Measurements from ENCODE around the gene IGFBP6. TPM values are rescaled to one million over a fixed set of nuclear protein-coding genes. Genes with fewer than 3 reads are reported as not detected.

IGFBP6 gene
- total and polyA plus RNA-seq, 12 donors = 27.0 to 182 (median 41.0) TPM

DNA sequence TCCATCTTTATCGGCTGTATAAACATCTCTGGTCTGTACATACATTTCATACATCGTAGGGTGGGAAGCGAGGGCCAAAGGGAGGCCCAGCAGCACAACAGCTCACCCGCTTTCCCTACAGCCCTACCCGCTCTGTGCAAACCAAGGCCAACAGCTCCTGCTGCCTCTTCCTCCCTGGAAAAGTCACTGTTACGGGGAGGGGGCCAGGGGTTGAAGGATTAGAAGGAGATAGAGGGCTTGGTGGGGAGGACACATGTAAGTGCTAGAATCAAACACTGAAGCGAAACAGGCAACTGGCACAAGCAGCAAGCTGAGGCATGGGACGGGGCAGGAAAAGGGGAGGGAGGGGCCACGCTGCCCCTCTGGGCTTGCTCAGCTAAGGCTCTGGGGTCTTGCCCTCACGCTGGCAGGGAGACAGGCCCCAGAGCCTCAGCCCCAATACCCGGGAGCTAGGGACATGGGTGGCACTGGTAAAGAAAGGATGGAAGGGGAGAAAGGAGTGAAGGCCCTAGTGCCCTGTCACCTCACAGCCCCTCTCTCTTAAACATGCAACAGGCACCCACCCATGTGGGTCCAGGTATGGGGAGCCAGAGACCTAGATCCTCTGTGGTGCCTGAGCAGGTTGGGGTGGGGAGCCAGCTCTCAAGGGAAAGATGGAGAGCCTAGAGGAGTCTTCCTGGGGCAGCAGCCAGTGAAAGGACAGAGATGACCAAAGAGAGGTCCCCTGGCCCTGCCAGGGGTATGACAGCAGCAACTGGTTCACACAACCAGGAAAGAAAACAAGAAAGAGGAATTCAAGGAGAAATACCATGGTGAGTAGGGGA, 32.6 kb upstream of the IGFBP6 start:
- peak in 1 of 2 donors; percentile 14 for DNase-seq
- intact Hi-C loops (cut with DNase I) = loop anchor here (1.0 to 10.0 kb wide), 8 partner anchors 7 to 132 kb away; partner anchors contain the start of genes SOAT2 (in 2 of the 10) and IGFBP6 (in 1 of the 10)
- peak in 4 of 8 donors; percentile 0 to 1 (median 0) for ATAC-seq
- 62 to 76% methylated on average over 11 of the region's 11 CpGs for WGBS, 2 donors
- H3K36me3 ChIP-seq = peaks cover 0 to 98% (median 42%) of the 10 kb centered on the region in 9 donors
- H3K27me3 ChIP-seq = no peaks in the 10 kb centered on the region
- TF ChIP-seq, protein P1, sequence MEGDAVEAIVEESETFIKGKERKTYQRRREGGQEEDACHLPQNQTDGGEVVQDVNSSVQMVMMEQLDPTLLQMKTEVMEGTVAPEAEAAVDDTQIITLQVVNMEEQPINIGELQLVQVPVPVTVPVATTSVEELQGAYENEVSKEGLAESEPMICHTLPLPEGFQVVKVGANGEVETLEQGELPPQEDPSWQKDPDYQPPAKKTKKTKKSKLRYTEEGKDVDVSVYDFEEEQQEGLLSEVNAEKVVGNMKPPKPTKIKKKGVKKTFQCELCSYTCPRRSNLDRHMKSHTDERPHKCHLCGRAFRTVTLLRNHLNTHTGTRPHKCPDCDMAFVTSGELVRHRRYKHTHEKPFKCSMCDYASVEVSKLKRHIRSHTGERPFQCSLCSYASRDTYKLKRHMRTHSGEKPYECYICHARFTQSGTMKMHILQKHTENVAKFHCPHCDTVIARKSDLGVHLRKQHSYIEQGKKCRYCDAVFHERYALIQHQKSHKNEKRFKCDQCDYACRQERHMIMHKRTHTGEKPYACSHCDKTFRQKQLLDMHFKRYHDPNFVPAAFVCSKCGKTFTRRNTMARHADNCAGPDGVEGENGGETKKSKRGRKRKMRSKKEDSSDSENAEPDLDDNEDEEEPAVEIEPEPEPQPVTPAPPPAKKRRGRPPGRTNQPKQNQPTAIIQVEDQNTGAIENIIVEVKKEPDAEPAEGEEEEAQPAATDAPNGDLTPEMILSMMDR (IDR thresholded peaks at IDR 0.05) = no peak
- H3K4me1 ChIP-seq = peaks cover 58 to 100% (median 87%) of the 10 kb centered on the region in 9 donors
- H3K9me3 ChIP-seq = no peaks in the 10 kb centered on the region
- H3K4me3 ChIP-seq = no peak overlapping the region
- H3K27ac ChIP-seq = peak overlapping the region; percentile 5 to 88 (median 74)

DNA sequence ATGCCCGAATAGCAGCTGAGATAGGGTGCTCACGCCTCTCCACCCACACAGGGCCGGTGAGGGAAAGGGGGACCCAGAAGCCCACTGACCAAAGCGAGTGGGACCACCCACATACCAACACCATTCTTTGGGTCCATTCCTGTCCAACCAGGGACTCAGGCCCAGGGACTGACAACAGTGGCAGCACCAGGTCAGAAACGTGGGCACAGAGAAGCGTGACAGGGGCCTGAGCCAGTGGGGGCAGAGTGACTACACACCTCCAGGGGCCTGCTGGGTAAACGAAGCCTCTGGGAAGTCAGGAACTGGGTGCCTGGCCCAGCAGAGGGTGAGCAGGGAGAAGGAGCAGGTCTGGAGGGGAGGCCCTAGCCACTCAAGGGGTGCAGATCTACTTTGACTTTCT, 32.0 kb upstream of the IGFBP6 start:
- no peak overlapping the region for H3K4me3 ChIP-seq
- intact Hi-C loops (cut with DNase I) = loop anchor here (2.0 to 10.0 kb wide), 6 partner anchors 33 to 132 kb away; partner anchors contain the start of gene SOAT2 (in 2 of the 10)
- TF ChIP-seq, protein P1 (IDR thresholded peaks at IDR 0.05) = no peak
- peak in 1 of 2 donors; percentile 11 for DNase-seq
- peaks cover 0 to 98% (median 35%) of the 10 kb centered on the region in 9 donors for H3K36me3 ChIP-seq
- ATAC-seq = peak in 5 of 8 donors; percentile 0 to 3 (median 1)
- H3K27ac ChIP-seq = peak overlapping the region in 9 of 10 donors; percentile 17 to 88 (median 78)
- WGBS, 2 donors = 64 to 71% methylated on average over 7 of the region's 7 CpGs
- H3K27me3 ChIP-seq = no peaks in the 10 kb centered on the region
- no peaks in the 10 kb centered on the region for H3K9me3 ChIP-seq
- peaks cover 62 to 100% (median 89%) of the 10 kb centered on the region in 9 donors for H3K4me1 ChIP-seq

DNA sequence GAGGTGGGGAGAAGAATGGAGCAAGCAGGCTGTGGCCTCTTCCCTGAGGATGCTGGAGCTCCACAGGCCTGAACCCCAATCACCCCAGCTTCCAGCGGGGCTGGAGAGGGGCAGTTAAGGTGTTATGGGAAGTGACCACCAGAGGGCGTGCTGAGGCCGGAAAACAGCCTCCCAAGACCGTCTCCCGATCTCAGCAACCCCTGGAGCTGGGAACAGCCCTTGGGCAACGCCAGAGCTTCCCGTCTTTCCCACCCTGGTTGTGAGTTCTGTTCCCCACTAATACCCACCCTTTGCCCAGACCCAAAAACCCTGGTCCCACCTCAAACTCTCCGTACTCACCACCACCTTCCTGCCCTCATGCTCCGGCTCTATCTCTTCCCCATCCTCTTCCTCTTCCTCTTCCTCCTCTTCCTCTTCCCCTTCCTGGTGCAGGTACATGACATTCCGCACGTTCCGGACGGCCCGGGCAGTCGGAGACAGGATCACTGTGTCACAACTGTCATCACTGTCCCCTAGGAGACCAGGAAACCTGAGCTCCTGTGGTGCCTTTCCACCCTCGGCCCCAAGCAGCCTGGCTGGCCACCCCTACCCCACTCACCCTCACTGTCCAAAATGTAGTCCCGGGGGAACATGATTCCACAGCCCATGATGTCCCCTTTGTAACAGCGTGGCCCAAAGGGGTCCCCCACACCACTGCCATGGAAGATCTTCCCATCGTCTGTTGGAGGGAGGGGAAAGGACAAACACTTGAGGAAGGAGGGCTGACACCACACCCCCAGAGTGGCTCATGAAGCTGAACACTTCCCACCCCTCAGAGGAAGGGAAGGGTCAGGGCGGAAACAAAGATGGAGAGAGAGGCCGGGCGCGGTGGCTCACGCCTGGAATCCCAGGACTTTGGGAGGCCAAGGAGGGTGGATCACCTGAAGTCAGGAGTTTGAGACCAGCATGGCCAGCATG, 31.2 kb upstream of the IGFBP6 start:
- H3K27me3 ChIP-seq = no peaks in the 10 kb centered on the region
- peaks cover 0 to 96% (median 34%) of the 10 kb centered on the region in 9 donors for H3K36me3 ChIP-seq
- ATAC-seq (peak; percentile 56 to 77 (median 66)), DNase-seq (peak; percentile 82 to 86)
- peaks cover 62 to 100% (median 87%) of the 10 kb centered on the region in 9 donors for H3K4me1 ChIP-seq
- WGBS, 2 donors = 30 to 31% methylated on average over 24 of the region's 24 CpGs
- intact Hi-C loops (cut with DNase I) = loop anchor here (1.0 to 10.0 kb wide), 7 partner anchors 33 to 131 kb away; partner anchors contain the start of gene SOAT2 (in 2 of the 10)
- H3K4me3 ChIP-seq = no peak overlapping the region
- H3K27ac ChIP-seq = peak overlapping the region in 9 of 10 donors; percentile 17 to 88 (median 78)
- TF ChIP-seq, protein P1 (IDR thresholded peaks at IDR 0.05) = peak; percentile 87 to 96 (median 90)
- no peaks in the 10 kb centered on the region for H3K9me3 ChIP-seq

Data from heart right ventricle (tissue), 16 donors.